Measurements from ENCODE around the gene MCM5.
"Not testable (repeated sequence)": the region's sequence is repeated elsewhere in the genome, so short reads cannot be mapped to it uniquely, and the experiment has no call there.

MCM5 gene

GRCh38 chr22:35452810-35453743 lies 53.1 kb downstream of the MCM5 start:
- Histone ChIP-seq H3K4me3 (ENCODE audit: low read length in 2 of 2) (no peak overlapping the region), H3K9ac (ENCODE audit: low read length in 2 of 2) (no peak overlapping the region), H3K9me3 (ENCODE audit: control insufficient read depth in 2 of 2, low read length in 2 of 2) (no peaks in the 10 kb centered on the region), H3K27ac (ENCODE audit: low read length) (no peak overlapping the region), H3K27me3 (ENCODE audit: control insufficient read depth in 1 of 2, insufficient read depth in 2 of 2, low read length in 2 of 2) (peaks cover 0 to 5% of the 10 kb centered on the region in 2 donors), H3K4me1 (ENCODE audit: control insufficient read depth, insufficient read depth, low read length) (peaks cover 8% of the 10 kb centered on the region), H3K36me3 (ENCODE audit: control insufficient read depth in 2 of 2, insufficient read depth in 2 of 2, low read length in 2 of 2) (no peaks in the 10 kb centered on the region)

GRCh38 chr22:35454416-35455054 lies 54.6 kb downstream of the MCM5 start:
- Histone ChIP-seq H3K4me1 (ENCODE audit: control insufficient read depth, insufficient read depth, low read length) (peaks cover 5% of the 10 kb centered on the region), H3K36me3 (ENCODE audit: control insufficient read depth in 2 of 2, insufficient read depth in 2 of 2, low read length in 2 of 2) (no peaks in the 10 kb centered on the region), H3K27me3 (ENCODE audit: control insufficient read depth in 1 of 2, insufficient read depth in 2 of 2, low read length in 2 of 2) (peaks cover 0 to 5% of the 10 kb centered on the region in 2 donors), H3K27ac (ENCODE audit: low read length) (no peak overlapping the region), H3K9me3 (ENCODE audit: control insufficient read depth in 2 of 2, low read length in 2 of 2) (no peaks in the 10 kb centered on the region), H3K9ac (ENCODE audit: low read length in 2 of 2) (no peak overlapping the region), H3K4me3 (ENCODE audit: low read length in 2 of 2) (no peak overlapping the region)

- Histone ChIP-seq H3K9ac (ENCODE audit: low read length in 2 of 2) (no peak overlapping the region), H3K36me3 (ENCODE audit: control insufficient read depth in 2 of 2, insufficient read depth in 2 of 2, low read length in 2 of 2) (no peaks in the 10 kb centered on the region), H3K27me3 (ENCODE audit: control insufficient read depth in 1 of 2, insufficient read depth in 2 of 2, low read length in 2 of 2) (peaks cover 0 to 5% of the 10 kb centered on the region in 2 donors), H3K4me1 (ENCODE audit: control insufficient read depth, insufficient read depth, low read length) (peaks cover 5% of the 10 kb centered on the region), H3K9me3 (ENCODE audit: control insufficient read depth in 2 of 2, low read length in 2 of 2) (no peaks in the 10 kb centered on the region), H3K27ac (ENCODE audit: low read length) (no peak overlapping the region), H3K4me3 (ENCODE audit: low read length in 2 of 2) (no peak overlapping the region)
Measured at GRCh38 chr22:35455529-35455928, 55.6 kb downstream of the MCM5 start.

DNA sequence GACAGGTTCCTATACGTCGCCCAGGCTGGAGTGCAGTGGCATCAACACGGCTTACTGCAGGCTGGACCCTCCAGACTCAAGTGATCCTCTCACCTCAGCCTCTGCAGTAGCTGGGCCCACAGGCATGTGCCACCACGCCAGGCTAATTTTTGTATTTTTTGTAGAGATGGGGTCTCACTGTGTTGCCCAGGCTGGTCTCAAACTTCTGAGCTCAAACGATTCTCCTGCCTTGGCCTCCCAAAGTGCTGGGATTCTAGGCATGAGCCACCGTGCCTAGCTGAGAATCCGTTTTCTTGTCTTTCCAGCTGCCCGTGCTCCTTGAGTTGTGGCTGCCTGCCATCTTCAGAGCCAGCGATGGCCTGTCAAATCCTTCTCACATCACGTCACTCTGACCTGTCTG lies 56.8 kb downstream of the MCM5 start:
- H3K36me3 ChIP-seq (ENCODE audit: control insufficient read depth in 2 of 2, insufficient read depth in 2 of 2, low read length in 2 of 2), result no peaks in the 10 kb centered on the region
- peaks cover 0 to 5% of the 10 kb centered on the region in 2 donors for H3K27me3 ChIP-seq (ENCODE audit: control insufficient read depth in 1 of 2, insufficient read depth in 2 of 2, low read length in 2 of 2)
- peaks cover 5% of the 10 kb centered on the region for H3K4me1 ChIP-seq (ENCODE audit: control insufficient read depth, insufficient read depth, low read length)
- H3K9ac ChIP-seq (ENCODE audit: low read length in 2 of 2), result no peak overlapping the region
- H3K27ac ChIP-seq (ENCODE audit: low read length), result no peak overlapping the region
- H3K4me3 ChIP-seq (ENCODE audit: low read length in 2 of 2), result no peak overlapping the region
- no peaks in the 10 kb centered on the region for H3K9me3 ChIP-seq (ENCODE audit: control insufficient read depth in 2 of 2, low read length in 2 of 2)

DNA sequence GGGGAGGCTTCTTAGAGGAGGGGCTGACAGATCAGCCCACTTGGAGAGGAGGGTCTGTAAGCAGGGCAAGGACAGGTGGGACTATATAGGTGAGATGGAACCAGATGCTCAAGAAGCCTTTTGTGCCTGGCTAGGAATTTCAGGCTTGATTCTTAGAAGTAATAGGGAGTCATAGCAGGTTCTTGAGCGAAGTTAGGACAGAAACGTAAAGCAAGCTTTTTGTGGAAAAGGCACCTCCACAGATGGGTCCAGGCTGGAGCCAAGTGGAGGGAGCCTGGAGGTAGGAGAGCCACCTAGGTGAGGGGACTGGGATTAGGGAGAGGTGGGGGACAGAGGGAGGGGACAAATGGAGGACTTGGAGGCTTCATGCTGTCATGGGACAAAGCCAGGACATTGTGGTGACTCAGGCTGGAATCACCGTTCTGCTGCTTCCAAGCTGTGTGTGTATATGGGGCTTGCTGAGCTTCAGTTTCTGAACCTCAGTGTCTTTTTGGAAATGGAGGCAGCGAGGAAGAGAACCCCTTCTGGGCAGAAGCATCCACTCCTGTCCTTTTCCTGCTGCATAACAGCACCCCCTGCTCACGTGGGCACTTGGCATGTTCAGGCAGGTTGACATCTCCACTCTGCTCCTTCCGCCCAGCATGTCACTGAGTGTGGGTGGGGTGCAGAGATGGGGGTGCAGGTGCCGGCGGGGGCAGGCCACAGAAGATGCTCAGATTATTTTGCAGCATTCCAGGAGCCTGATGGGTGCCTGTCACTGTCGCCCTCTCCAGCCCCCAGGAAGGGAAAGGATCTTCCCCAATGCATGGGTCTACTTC lies 58.0 kb downstream of the MCM5 start:
- no peak overlapping the region for H3K27ac ChIP-seq (ENCODE audit: low read length)
- no peak overlapping the region for H3K4me3 ChIP-seq (ENCODE audit: low read length in 2 of 2)
- H3K4me1 ChIP-seq (ENCODE audit: control insufficient read depth, insufficient read depth, low read length), result peaks cover 4% of the 10 kb centered on the region
- H3K9me3 ChIP-seq (ENCODE audit: control insufficient read depth in 2 of 2, low read length in 2 of 2), result no peaks in the 10 kb centered on the region
- no peak overlapping the region for H3K9ac ChIP-seq (ENCODE audit: low read length in 2 of 2)
- H3K27me3 ChIP-seq (ENCODE audit: control insufficient read depth in 1 of 2, insufficient read depth in 2 of 2, low read length in 2 of 2), result peaks cover 0 to 2% of the 10 kb centered on the region in 2 donors
- no peaks in the 10 kb centered on the region for H3K36me3 ChIP-seq (ENCODE audit: control insufficient read depth in 2 of 2, insufficient read depth in 2 of 2, low read length in 2 of 2)

DNA sequence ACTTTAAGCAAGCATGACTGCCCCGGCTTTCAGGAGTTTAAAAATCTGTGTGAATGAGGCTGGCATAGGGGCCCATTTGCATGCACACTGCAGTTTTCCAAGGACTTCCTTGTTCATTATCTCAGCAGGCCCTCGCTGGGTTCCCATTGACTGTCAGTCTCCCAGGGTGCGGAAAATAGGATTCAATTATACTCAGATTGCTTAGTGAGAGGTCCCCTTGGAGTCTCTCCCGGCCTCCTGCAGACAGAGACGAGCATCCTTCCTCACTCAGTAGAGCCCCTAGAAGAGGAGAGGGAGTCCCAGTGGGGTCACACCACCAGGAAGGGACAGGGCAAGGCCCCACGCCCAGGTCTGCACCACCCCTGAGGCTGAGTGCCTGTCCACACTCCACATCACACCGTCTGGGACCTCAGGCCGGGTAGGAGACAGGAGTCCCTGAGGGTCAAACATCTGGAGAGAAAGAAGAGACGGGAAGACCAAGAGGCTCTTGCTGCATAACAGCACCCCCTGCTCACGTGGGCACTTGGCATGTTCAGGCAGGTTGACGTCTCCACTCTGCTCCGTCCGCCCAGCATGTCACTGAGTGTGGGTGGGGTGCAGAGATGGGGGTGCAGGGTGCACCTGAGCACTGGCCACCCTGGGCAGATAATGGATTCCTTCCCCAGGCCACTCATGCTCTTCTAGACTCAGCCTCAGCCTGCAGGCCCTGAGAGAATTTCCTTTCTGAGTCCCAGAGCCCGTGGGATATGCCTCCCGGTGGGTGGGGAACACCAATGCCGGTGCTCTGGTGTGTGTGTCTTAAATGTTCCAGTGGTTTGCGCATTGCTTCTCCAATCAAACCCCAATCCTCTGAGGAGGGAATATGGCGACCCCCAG lies 58.8 kb downstream of the MCM5 start:
- Histone ChIP-seq H3K27ac (ENCODE audit: low read length) (no peak overlapping the region), H3K9ac (ENCODE audit: low read length in 2 of 2) (no peak overlapping the region), H3K9me3 (ENCODE audit: control insufficient read depth in 2 of 2, low read length in 2 of 2) (peaks cover 0 to 2% of the 10 kb centered on the region in 2 donors), H3K36me3 (ENCODE audit: control insufficient read depth in 2 of 2, insufficient read depth in 2 of 2, low read length in 2 of 2) (no peaks in the 10 kb centered on the region), H3K27me3 (ENCODE audit: control insufficient read depth in 1 of 2, insufficient read depth in 2 of 2, low read length in 2 of 2) (no peaks in the 10 kb centered on the region), H3K4me1 (ENCODE audit: control insufficient read depth, insufficient read depth, low read length) (peaks cover 3% of the 10 kb centered on the region), H3K4me3 (ENCODE audit: low read length in 2 of 2) (no peak overlapping the region)

- Histone ChIP-seq H3K9ac (ENCODE audit: low read length in 2 of 2) (no peak overlapping the region), H3K27me3 (ENCODE audit: control insufficient read depth in 1 of 2, insufficient read depth in 2 of 2, low read length in 2 of 2) (no peaks in the 10 kb centered on the region), H3K27ac (ENCODE audit: low read length) (no peak overlapping the region), H3K36me3 (ENCODE audit: control insufficient read depth in 2 of 2, insufficient read depth in 2 of 2, low read length in 2 of 2) (no peaks in the 10 kb centered on the region), H3K4me1 (ENCODE audit: control insufficient read depth, insufficient read depth, low read length) (peaks cover 2% of the 10 kb centered on the region), H3K4me3 (ENCODE audit: low read length in 2 of 2) (no peak overlapping the region), H3K9me3 (ENCODE audit: control insufficient read depth in 2 of 2, low read length in 2 of 2) (peaks cover 0 to 2% of the 10 kb centered on the region in 2 donors)
Measured at GRCh38 chr22:35459423-35459894, 59.5 kb downstream of the MCM5 start.

GRCh38 chr22:35459976-35460375 lies 60.0 kb downstream of the MCM5 start:
- H3K9ac ChIP-seq (ENCODE audit: low read length in 2 of 2); H3K36me3 ChIP-seq (ENCODE audit: control insufficient read depth in 2 of 2, insufficient read depth in 2 of 2, low read length in 2 of 2); H3K4me1 ChIP-seq (ENCODE audit: control insufficient read depth, insufficient read depth, low read length); H3K27me3 ChIP-seq (ENCODE audit: control insufficient read depth in 1 of 2, insufficient read depth in 2 of 2, low read length in 2 of 2); H3K27ac ChIP-seq (ENCODE audit: low read length); H3K9me3 ChIP-seq (ENCODE audit: control insufficient read depth in 2 of 2, low read length in 2 of 2); H3K4me3 ChIP-seq (ENCODE audit: low read length in 2 of 2): not testable (repeated sequence)

DNA sequence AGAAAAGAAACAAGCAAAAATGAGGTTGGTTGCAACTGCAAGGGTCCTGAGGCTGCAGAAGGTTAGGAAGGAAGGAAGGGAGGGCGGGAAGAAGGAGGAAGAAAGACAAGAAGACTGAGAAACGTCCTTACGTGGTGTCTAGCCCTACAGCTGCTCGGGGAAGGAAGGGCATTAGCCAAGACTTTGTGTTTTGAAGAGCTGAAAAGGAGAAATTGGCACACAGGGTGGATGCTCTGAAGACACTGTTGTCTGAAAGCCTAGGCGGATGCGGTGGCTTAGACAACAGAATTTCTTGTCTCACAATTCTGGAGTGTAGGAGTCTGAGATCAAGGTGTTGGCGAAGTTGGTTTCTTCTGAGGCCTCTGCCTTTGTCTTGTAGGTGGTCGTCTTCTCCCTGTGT lies 60.7 kb downstream of the MCM5 start:
- Histone ChIP-seq H3K4me1 (ENCODE audit: control insufficient read depth, insufficient read depth, low read length) (no peaks in the 10 kb centered on the region), H3K27me3 (ENCODE audit: control insufficient read depth in 1 of 2, insufficient read depth in 2 of 2, low read length in 2 of 2) (no peaks in the 10 kb centered on the region), H3K36me3 (ENCODE audit: control insufficient read depth in 2 of 2, insufficient read depth in 2 of 2, low read length in 2 of 2) (no peaks in the 10 kb centered on the region), H3K4me3 (ENCODE audit: low read length in 2 of 2) (no peak overlapping the region), H3K9ac (ENCODE audit: low read length in 2 of 2) (no peak overlapping the region), H3K27ac (ENCODE audit: low read length) (no peak overlapping the region), H3K9me3 (ENCODE audit: control insufficient read depth in 2 of 2, low read length in 2 of 2) (peaks cover 0 to 2% of the 10 kb centered on the region in 2 donors)
